Ishikawa (cell line): ENCODE data around the gene CERS6.

Source experiments
- CREB1 ChIP-seq: IDR thresholded peaks from 2 replicates; pipeline ENCODE4 v1.6.1; 2012; ENCODE audit warnings: low read depth
- EGR1 ChIP-seq: IDR thresholded peaks from 2 replicates; pipeline ENCODE4 v1.6.1; 2012
- EP300 ChIP-seq: IDR thresholded peaks from 2 replicates; pipeline ENCODE4 v1.6.1; 2012; ENCODE audit warnings: borderline replicate concordance
- MAX ChIP-seq: IDR thresholded peaks from 2 replicates; pipeline ENCODE4 v1.6.1; 2012
- YY1 ChIP-seq: IDR thresholded peaks from 2 replicates; pipeline ENCODE4 v1.6.1; 2012; ENCODE audit warnings: low read depth
- TF ChIP-seq, protein P1 (sequence below): IDR thresholded peaks from 2 replicates; pipeline ENCODE4 v1.6.1; 2012; ENCODE audit warnings: low read depth, mild to moderate bottlenecking

GRCh38 chr2:168678153-168678853, 222.2 kb downstream of the CERS6 start:
- TF ChIP-seq EP300 (no peak), MAX (no peak), YY1 (no peak), EGR1 (no peak), CREB1 (no peak)
- TF ChIP-seq, protein P1, sequence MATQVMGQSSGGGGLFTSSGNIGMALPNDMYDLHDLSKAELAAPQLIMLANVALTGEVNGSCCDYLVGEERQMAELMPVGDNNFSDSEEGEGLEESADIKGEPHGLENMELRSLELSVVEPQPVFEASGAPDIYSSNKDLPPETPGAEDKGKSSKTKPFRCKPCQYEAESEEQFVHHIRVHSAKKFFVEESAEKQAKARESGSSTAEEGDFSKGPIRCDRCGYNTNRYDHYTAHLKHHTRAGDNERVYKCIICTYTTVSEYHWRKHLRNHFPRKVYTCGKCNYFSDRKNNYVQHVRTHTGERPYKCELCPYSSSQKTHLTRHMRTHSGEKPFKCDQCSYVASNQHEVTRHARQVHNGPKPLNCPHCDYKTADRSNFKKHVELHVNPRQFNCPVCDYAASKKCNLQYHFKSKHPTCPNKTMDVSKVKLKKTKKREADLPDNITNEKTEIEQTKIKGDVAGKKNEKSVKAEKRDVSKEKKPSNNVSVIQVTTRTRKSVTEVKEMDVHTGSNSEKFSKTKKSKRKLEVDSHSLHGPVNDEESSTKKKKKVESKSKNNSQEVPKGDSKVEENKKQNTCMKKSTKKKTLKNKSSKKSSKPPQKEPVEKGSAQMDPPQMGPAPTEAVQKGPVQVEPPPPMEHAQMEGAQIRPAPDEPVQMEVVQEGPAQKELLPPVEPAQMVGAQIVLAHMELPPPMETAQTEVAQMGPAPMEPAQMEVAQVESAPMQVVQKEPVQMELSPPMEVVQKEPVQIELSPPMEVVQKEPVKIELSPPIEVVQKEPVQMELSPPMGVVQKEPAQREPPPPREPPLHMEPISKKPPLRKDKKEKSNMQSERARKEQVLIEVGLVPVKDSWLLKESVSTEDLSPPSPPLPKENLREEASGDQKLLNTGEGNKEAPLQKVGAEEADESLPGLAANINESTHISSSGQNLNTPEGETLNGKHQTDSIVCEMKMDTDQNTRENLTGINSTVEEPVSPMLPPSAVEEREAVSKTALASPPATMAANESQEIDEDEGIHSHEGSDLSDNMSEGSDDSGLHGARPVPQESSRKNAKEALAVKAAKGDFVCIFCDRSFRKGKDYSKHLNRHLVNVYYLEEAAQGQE, result no peak
